ENCODE measurements around the gene ADAM12.

Gene ADAM12

GRCh38 chr10:126369125-126369710, 19.1 kb downstream of the ADAM12 start:
- TF ChIP-seq EZH2phosphoT487 (IDR thresholded peaks at IDR 0.05; ENCODE audit: borderline replicate concordance, low read length) (no peak), CTCF (IDR thresholded peaks at IDR 0.05; ENCODE audit: low read depth, low read length, poor library complexity, severe bottlenecking) (no peak)
- no peak overlapping the region for H3K4me2 ChIP-seq (ENCODE audit: low read length)
- H3K36me3 ChIP-seq (ENCODE audit: control insufficient read depth, low read length), result no peaks in the 10 kb centered on the region
- H3K4me3 ChIP-seq (ENCODE audit: low read length), result no peak overlapping the region
- H3K9me3 ChIP-seq (ENCODE audit: control insufficient read depth, insufficient read depth, low read length), result no peaks in the 10 kb centered on the region
- H3K9me2 ChIP-seq (replicated peaks; ENCODE audit: control insufficient read depth, low read length), result no peaks in the 10 kb centered on the region
- no peaks in the 10 kb centered on the region for H3K79me2 ChIP-seq (ENCODE audit: control insufficient read depth, low read length)
- H4K20me1 ChIP-seq (ENCODE audit: control insufficient read depth, insufficient read depth, low read depth, low read length), result no peaks in the 10 kb centered on the region
- H3K27me3 ChIP-seq (ENCODE audit: control insufficient read depth, low read length), result no peaks in the 10 kb centered on the region
- H3K27ac ChIP-seq (ENCODE audit: low read depth, low read length), result no peak overlapping the region
- H3K4me1 ChIP-seq (ENCODE audit: control insufficient read depth, low read length), result no peaks in the 10 kb centered on the region
- H3F3A ChIP-seq (ENCODE audit: control insufficient read depth, insufficient read depth), result no peaks in the 10 kb centered on the region

- H3K9me2 ChIP-seq (replicated peaks; ENCODE audit: control insufficient read depth, low read length), result no peaks in the 10 kb centered on the region
- no peak overlapping the region for H3K4me2 ChIP-seq (ENCODE audit: low read length)
- no peak overlapping the region for H3K4me3 ChIP-seq (ENCODE audit: low read length)
- no peaks in the 10 kb centered on the region for H3K79me2 ChIP-seq (ENCODE audit: control insufficient read depth, low read length)
- H3F3A ChIP-seq (ENCODE audit: control insufficient read depth, insufficient read depth), result no peaks in the 10 kb centered on the region
- no peaks in the 10 kb centered on the region for H3K4me1 ChIP-seq (ENCODE audit: control insufficient read depth, low read length)
- TF ChIP-seq EZH2phosphoT487 (IDR thresholded peaks at IDR 0.05; ENCODE audit: borderline replicate concordance, low read length) (no peak), CTCF (IDR thresholded peaks at IDR 0.05; ENCODE audit: low read depth, low read length, poor library complexity, severe bottlenecking) (no peak)
- H3K27me3 ChIP-seq (ENCODE audit: control insufficient read depth, low read length), result no peaks in the 10 kb centered on the region
- no peaks in the 10 kb centered on the region for H3K9me3 ChIP-seq (ENCODE audit: control insufficient read depth, insufficient read depth, low read length)
- H3K27ac ChIP-seq (ENCODE audit: low read depth, low read length), result no peak overlapping the region
- H4K20me1 ChIP-seq (ENCODE audit: control insufficient read depth, insufficient read depth, low read depth, low read length), result no peaks in the 10 kb centered on the region
- H3K36me3 ChIP-seq (ENCODE audit: control insufficient read depth, low read length), result no peaks in the 10 kb centered on the region
These were observed 31.1 kb downstream of the ADAM12 start for GRCh38 chr10:126357169-126357568.

- Histone ChIP-seq H3K9me2 (replicated peaks; ENCODE audit: control insufficient read depth, low read length) (no peaks in the 10 kb centered on the region), H3K9me3 (ENCODE audit: control insufficient read depth, insufficient read depth, low read length) (no peaks in the 10 kb centered on the region), H3K27ac (ENCODE audit: low read depth, low read length) (no peak overlapping the region), H3K4me3 (ENCODE audit: low read length) (no peak overlapping the region), H3K27me3 (ENCODE audit: control insufficient read depth, low read length) (no peaks in the 10 kb centered on the region), H4K20me1 (ENCODE audit: control insufficient read depth, insufficient read depth, low read depth, low read length) (no peaks in the 10 kb centered on the region), H3K4me2 (ENCODE audit: low read length) (no peak overlapping the region), H3F3A (ENCODE audit: control insufficient read depth, insufficient read depth) (no peaks in the 10 kb centered on the region), H3K36me3 (ENCODE audit: control insufficient read depth, low read length) (no peaks in the 10 kb centered on the region), H3K4me1 (ENCODE audit: control insufficient read depth, low read length) (no peaks in the 10 kb centered on the region), H3K79me2 (ENCODE audit: control insufficient read depth, low read length) (no peaks in the 10 kb centered on the region)
- TF ChIP-seq EZH2phosphoT487 (IDR thresholded peaks at IDR 0.05; ENCODE audit: borderline replicate concordance, low read length), result no peak
- TF ChIP-seq CTCF (IDR thresholded peaks at IDR 0.05; ENCODE audit: low read depth, low read length, poor library complexity, severe bottlenecking), result no peak
These were observed 34.6 kb downstream of the ADAM12 start for GRCh38 chr10:126353666-126354065.

All from DOHH2 (cell line).